ENCODE data around the gene RLN3. TPM values are rescaled to one million over a fixed set of nuclear protein-coding genes. Genes with fewer than 3 reads are reported as not detected.

Gene RLN3
- total RNA-seq, 1 donor from 2014 or later, result not detected

- Mint-ChIP-seq H3K27me3 (ENCODE audit: low read depth) (peaks cover 1% of the 10 kb centered on the region), H3K4me1 (ENCODE audit: low read depth) (peaks cover 10% of the 10 kb centered on the region), H3K4me3 (ENCODE audit: unreplicated experiment) (no peak overlapping the region), H3K27ac (ENCODE audit: unreplicated experiment) (no peak overlapping the region), H3K9me3 (ENCODE audit: low read depth) (no peaks in the 10 kb centered on the region), H3K36me3 (ENCODE audit: low read depth) (peaks cover 1% of the 10 kb centered on the region)
- TF ChIP-seq CTCF (IDR thresholded peaks at IDR 0.05), result no peak
- peak; percentile 83 for DNase-seq (ENCODE audit: low spot score)
Observed at GRCh38 chr19:14053500-14053899, 25.6 kb downstream of the RLN3 start.

DNA sequence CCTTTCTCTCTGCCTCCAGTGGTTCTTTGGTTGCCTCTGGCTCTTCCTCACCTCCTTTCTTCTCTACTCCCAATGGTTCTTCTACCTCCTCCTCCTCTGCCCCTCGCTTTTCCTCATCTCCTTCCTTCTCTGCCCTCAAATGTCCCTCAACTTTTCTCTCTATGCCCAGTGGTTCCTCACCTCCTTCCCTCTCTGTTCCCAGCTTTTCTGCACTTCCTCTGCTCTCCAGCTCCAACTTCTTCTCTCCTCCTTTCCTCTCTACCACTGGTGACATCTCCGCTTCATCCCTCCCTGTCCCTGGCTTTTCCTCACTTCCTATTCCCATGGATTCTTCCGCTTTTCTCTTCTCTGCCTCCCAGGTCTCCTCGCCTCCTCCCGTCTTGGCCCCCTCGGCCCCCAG lies 26.2 kb downstream of the RLN3 start:
- no peak overlapping the region for H3K4me3 Mint-ChIP-seq (ENCODE audit: unreplicated experiment)
- peaks cover 3% of the 10 kb centered on the region for H3K27me3 Mint-ChIP-seq (ENCODE audit: low read depth)
- H3K9me3 Mint-ChIP-seq (ENCODE audit: low read depth), result no peaks in the 10 kb centered on the region
- no peak for DNase-seq (ENCODE audit: low spot score)
- TF ChIP-seq CTCF (IDR thresholded peaks at IDR 0.05), result no peak
- peaks cover 11% of the 10 kb centered on the region for H3K4me1 Mint-ChIP-seq (ENCODE audit: low read depth)
- no peak overlapping the region for H3K27ac Mint-ChIP-seq (ENCODE audit: unreplicated experiment)
- peaks cover 1% of the 10 kb centered on the region for H3K36me3 Mint-ChIP-seq (ENCODE audit: low read depth)

DNA sequence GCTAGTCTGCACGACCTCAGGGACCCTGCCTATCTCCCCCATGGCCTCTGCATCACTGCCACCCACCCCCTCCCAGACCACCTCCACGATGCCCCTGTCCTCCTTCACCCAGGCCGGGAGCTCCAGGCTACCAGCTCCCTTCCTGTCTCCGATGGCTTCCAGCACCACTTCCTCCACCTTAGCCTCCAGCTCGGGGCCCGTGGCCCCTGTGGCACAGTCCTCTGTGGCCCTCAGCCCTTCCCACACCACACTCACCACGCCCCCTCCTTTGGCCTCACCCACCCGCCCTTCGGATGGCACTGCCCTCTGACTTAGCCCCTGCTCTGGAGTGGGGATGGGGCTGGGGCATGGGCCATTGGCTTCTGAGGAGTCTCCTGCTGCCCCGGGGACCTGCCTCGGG lies 26.8 kb downstream of the RLN3 start:
- H3K27me3 Mint-ChIP-seq (ENCODE audit: low read depth), result peaks cover 3% of the 10 kb centered on the region
- H3K27ac Mint-ChIP-seq (ENCODE audit: unreplicated experiment), result no peak overlapping the region
- no peak for TF ChIP-seq CTCF (IDR thresholded peaks at IDR 0.05)
- DNase-seq (ENCODE audit: low spot score), result peak; percentile 89
- peaks cover 11% of the 10 kb centered on the region for H3K4me1 Mint-ChIP-seq (ENCODE audit: low read depth)
- peaks cover 1% of the 10 kb centered on the region for H3K36me3 Mint-ChIP-seq (ENCODE audit: low read depth)
- no peak overlapping the region for H3K4me3 Mint-ChIP-seq (ENCODE audit: unreplicated experiment)
- H3K9me3 Mint-ChIP-seq (ENCODE audit: low read depth), result no peaks in the 10 kb centered on the region

- Mint-ChIP-seq H3K4me3 (ENCODE audit: unreplicated experiment) (no peak overlapping the region), H3K4me1 (ENCODE audit: low read depth) (peaks cover 11% of the 10 kb centered on the region), H3K27me3 (ENCODE audit: low read depth) (peaks cover 3% of the 10 kb centered on the region), H3K36me3 (ENCODE audit: low read depth) (peaks cover 1% of the 10 kb centered on the region), H3K27ac (ENCODE audit: unreplicated experiment) (no peak overlapping the region), H3K9me3 (ENCODE audit: low read depth) (no peaks in the 10 kb centered on the region)
- no peak for DNase-seq (ENCODE audit: low spot score)
- TF ChIP-seq CTCF (IDR thresholded peaks at IDR 0.05), result no peak
Observed at GRCh38 chr19:14055396-14055795, 27.4 kb downstream of the RLN3 start.

GRCh38 chr19:14056069-14056666 lies 28.2 kb downstream of the RLN3 start:
- TF ChIP-seq CTCF (IDR thresholded peaks at IDR 0.05), result no peak
- no peaks in the 10 kb centered on the region for H3K9me3 Mint-ChIP-seq (ENCODE audit: low read depth)
- peaks cover 3% of the 10 kb centered on the region for H3K27me3 Mint-ChIP-seq (ENCODE audit: low read depth)
- peaks cover 11% of the 10 kb centered on the region for H3K4me1 Mint-ChIP-seq (ENCODE audit: low read depth)
- H3K4me3 Mint-ChIP-seq (ENCODE audit: unreplicated experiment), result no peak overlapping the region
- peaks cover 1% of the 10 kb centered on the region for H3K36me3 Mint-ChIP-seq (ENCODE audit: low read depth)
- DNase-seq (ENCODE audit: low spot score), result no peak
- no peak overlapping the region for H3K27ac Mint-ChIP-seq (ENCODE audit: unreplicated experiment)

All from chondrocyte (in vitro differentiated cells).